Tibial nerve (tissue), 4 donors: ENCODE data around the gene RPLP2. TPM values are rescaled to one million over a fixed set of nuclear protein-coding genes. Genes with fewer than 3 reads are reported as not detected.

Experiments used
- DNase-seq, 2 donors: peaks; one replicate each; pipeline ENCODE4 v3.0.0-alpha.2; 2019; ENCODE audit warnings: low spot score in 2 of 2
- H3K27ac ChIP-seq, 4 donors: fragments of 200-600 bp; sonication (generic) in 3 of 4; one replicate each; pipeline ENCODE4 v1.5.1; 2017 to 2019; ENCODE audit warnings: mild to moderate bottlenecking in 1 of 4
- H3K27me3 ChIP-seq, 2 donors: fragments of 200-600 bp; sonication (generic) in 1 of 2; one replicate each; pipeline versions ENCODE4 v1.5.1 to v1.6.0; 2017 to 2019
- H3K36me3 ChIP-seq, 3 donors: fragments of 200-600 bp; sonication (generic); one replicate each; pipeline ENCODE4 v1.5.1; 2018 to 2019
- H3K4me1 ChIP-seq, 4 donors: fragments of 200-600 bp; sonication (generic) in 3 of 4; one replicate each; pipeline ENCODE4 v1.5.1; 2017 to 2019
- H3K4me3 ChIP-seq, 4 donors: fragments of 200-600 bp; sonication (generic) in 3 of 4; one replicate each; pipeline ENCODE4 v1.5.1; 2017 to 2019; ENCODE audit warnings: mild to moderate bottlenecking in 1 of 4, moderate library complexity in 1 of 4
- H3K9me3 ChIP-seq, 4 donors: fragments of 200-600 bp; sonication (generic) in 3 of 4; one replicate each; pipeline ENCODE4 v1.5.1; 2017 to 2019
- EP300 ChIP-seq, 2 donors: sonication (generic); formaldehyde crosslinking; IDR thresholded peaks; one replicate each; pipeline ENCODE4 v1.6.1; 2017; ENCODE audit warnings: antibody characterized with exemption in 2 of 2, mild to moderate bottlenecking in 1 of 2
- POLR2A ChIP-seq, 2 donors: fragments of 450-650 bp; IDR thresholded peaks; one replicate each; pipeline ENCODE4 v1.6.1; 2017; ENCODE audit warnings: antibody characterized with exemption in 2 of 2, mild to moderate bottlenecking in 2 of 2, moderate library complexity in 2 of 2
- WGBS, 2 donors: methylation state at CpG; one replicate each; pipeline ENCODE4 v1.1.5; 2018; 5-methylcytosine and 5-hydroxymethylcytosine counted together
- total RNA-seq, 4 donors: library from RNA; depleted of rRNA; stranded (reverse); fragments of >200 nt; gene quantifications; one replicate each; pipeline ENCODE4 v1.1.0, GENCODE V29; 2016
- TF ChIP-seq, protein P1 (sequence below), 5 experiments: fragments of 200-600 bp in 3 of 5; fragments of 450-650 bp in 2 of 5; sonication (generic) in 3 of 5; IDR thresholded peaks; one replicate each; pipeline ENCODE4 v1.5.1; 2016 to 2019; ENCODE audit warnings: antibody characterized with exemption in 5 of 5, mild to moderate bottlenecking in 3 of 5, moderate library complexity in 2 of 5

The RPLP2 gene
- total RNA-seq, 4 donors from 2014 or later: 404 to 765 (median 584) TPM

DNA sequence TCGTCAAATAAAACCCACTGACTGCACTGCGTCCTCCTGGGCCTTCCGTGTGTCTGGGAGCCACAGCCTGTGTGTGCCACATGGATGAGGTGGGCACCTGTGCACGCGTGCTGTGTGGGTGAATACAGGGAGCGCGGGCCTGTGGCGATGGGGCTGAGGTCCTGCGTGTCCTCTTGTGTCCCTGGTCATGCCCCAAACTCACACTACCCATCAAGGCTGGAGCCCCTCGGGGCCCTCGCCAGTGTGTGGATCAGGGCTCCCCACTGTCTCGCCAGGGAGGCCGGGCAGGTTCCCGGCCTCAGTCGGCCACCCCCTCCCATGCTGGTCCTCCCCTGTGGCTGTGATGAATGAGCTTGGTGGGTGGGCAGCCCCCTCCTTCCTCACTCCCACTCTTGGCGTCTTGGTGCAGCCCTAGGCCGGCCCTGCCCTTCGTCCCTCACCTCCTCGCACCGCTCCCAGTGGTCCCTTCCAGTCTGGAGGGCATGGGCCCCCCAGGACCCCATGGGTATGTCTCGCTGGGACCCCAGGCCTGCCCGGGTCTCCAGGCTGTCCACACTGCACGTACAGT, 22.3 kb downstream of the RPLP2 start:
- Histone ChIP-seq H3K27me3 (peaks cover 0 to 43% of the 10 kb centered on the region in 2 donors), H3K4me1 (peaks cover 0 to 92% (median 63%) of the 10 kb centered on the region in 4 donors), H3K36me3 (peaks cover 0 to 15% (median 0%) of the 10 kb centered on the region in 3 donors), H3K4me3 (peak overlapping the region; percentile 33 to 87 (median 85)), H3K9me3 (no peaks in the 10 kb centered on the region), H3K27ac (peak overlapping the region in 3 of 4 donors; percentile 70 to 93 (median 90))
- WGBS, 2 donors: 66 to 72% methylated on average over 18 to 20 of the region's 23 CpGs
- DNase-seq: no peak
- TF ChIP-seq EP300 (IDR thresholded peaks at IDR 0.05): no peak
- no peak for TF ChIP-seq POLR2A (IDR thresholded peaks at IDR 0.05)
- TF ChIP-seq, protein P1, sequence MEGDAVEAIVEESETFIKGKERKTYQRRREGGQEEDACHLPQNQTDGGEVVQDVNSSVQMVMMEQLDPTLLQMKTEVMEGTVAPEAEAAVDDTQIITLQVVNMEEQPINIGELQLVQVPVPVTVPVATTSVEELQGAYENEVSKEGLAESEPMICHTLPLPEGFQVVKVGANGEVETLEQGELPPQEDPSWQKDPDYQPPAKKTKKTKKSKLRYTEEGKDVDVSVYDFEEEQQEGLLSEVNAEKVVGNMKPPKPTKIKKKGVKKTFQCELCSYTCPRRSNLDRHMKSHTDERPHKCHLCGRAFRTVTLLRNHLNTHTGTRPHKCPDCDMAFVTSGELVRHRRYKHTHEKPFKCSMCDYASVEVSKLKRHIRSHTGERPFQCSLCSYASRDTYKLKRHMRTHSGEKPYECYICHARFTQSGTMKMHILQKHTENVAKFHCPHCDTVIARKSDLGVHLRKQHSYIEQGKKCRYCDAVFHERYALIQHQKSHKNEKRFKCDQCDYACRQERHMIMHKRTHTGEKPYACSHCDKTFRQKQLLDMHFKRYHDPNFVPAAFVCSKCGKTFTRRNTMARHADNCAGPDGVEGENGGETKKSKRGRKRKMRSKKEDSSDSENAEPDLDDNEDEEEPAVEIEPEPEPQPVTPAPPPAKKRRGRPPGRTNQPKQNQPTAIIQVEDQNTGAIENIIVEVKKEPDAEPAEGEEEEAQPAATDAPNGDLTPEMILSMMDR (IDR thresholded peaks at IDR 0.05): no peak

DNA sequence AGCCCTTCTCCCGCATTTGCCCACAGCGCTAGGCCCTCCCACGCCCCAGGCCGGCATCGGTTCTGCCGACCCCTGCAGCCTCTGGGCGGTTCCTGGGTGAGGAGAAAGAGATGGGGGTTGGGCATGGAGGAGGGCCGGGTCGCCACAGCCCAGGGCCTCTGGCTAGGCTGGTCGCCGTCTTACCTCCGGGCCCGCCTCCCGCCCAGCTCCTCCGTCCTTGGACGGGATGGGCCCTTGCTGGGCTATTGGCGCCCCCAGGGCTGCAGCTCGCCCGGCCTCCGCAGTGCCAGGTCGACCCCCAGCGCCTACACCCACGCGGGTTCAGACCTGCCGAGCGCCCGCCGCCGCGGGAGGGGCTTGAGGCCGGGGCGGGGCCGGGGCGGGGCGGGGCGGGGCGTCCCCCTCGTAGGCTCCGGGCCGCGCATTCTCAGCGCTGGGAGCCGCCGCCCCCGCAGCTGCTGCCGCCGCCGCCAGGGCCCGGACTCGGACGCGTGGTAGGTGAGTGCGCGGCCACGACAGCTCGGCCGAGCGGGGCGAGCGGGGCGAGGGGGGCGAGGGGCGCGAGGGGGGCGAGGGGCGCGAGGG, 22.9 kb downstream of the RPLP2 start, which contains the start of gene CD151:
Gene CD151 (plus strand): TSS at position 424 of the 585 bp plus-strand sequence. CDS start 3,118 bp downstream, outside the sequence.
- Histone ChIP-seq H3K4me3 (peak within 1 kb of the TSS; percentile 67 to 87 (median 85)), H3K9me3 (no peaks in the 10 kb centered on the region), H3K36me3 (peaks cover 0 to 20% (median 0%) of the 10 kb centered on the region in 3 donors), H3K27ac (peak within 1 kb of the TSS; percentile 88 to 93 (median 90)), H3K27me3 (peaks cover 0 to 40% of the 10 kb centered on the region in 2 donors), H3K4me1 (peaks cover 0 to 90% (median 59%) of the 10 kb centered on the region in 4 donors)
- TF ChIP-seq EP300 (IDR thresholded peaks at IDR 0.05): no peak
- TF ChIP-seq, protein P1 (IDR thresholded peaks at IDR 0.05): peak in 1 of 5 experiments; percentile 32
- no peak for TF ChIP-seq POLR2A (IDR thresholded peaks at IDR 0.05)
- WGBS, 2 donors: 1% methylated on average over 25 of the region's 67 CpGs; no CpG with 5 or more reads in 1 of the 2 donors
- DNase-seq: no peak

DNA sequence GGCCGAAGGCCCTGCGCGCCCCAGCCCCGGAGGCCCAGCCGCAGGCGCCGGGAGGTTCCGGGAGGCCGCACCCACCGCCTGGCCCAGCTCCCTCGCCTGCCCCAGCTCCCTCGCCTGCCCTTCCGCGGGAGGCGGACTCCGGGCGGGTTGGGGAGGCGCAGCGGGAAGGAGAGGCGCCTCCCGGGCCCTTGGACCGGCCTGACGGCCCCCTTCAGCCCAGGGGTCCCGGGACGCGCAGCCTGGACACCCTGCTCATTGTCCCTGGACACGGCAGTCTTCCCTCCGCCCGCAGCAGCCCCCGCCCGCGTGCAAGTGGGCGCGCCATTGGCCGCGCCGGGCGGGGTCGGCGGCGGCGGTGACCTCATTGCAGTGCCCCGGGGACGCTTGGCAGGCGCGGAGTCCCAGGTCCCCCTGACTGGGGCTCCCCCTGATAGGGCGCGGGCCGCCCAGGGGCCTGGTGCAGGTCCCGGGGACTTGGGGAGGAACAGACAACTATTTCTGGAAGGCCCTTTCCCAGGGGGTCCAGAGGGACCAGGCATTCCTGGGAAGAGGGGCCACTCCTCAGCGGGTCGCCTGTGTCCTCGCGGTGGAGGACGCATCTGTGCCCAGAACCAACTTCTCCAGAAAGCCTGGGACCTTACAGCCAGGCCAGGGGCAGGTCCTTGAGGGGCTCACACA, 23.5 kb downstream of the RPLP2 start:
- H3K4me1 ChIP-seq: peaks cover 0 to 87% (median 53%) of the 10 kb centered on the region in 4 donors
- no peak for DNase-seq
- peaks cover 0 to 33% of the 10 kb centered on the region in 2 donors for H3K27me3 ChIP-seq
- H3K36me3 ChIP-seq: peaks cover 0 to 27% (median 0%) of the 10 kb centered on the region in 3 donors
- no peaks in the 10 kb centered on the region for H3K9me3 ChIP-seq
- peak overlapping the region; percentile 88 to 93 (median 90) for H3K27ac ChIP-seq
- TF ChIP-seq, protein P1 (IDR thresholded peaks at IDR 0.05): peak in 1 of 5 experiments; percentile 4
- TF ChIP-seq POLR2A (IDR thresholded peaks at IDR 0.05): peak in 1 of 2 donors; percentile 28
- TF ChIP-seq EP300 (IDR thresholded peaks at IDR 0.05): no peak
- WGBS, 2 donors: 0% methylated on average over 38 of the region's 55 CpGs; no CpG with 5 or more reads in 1 of the 2 donors
- peak overlapping the region; percentile 67 to 87 (median 85) for H3K4me3 ChIP-seq

DNA sequence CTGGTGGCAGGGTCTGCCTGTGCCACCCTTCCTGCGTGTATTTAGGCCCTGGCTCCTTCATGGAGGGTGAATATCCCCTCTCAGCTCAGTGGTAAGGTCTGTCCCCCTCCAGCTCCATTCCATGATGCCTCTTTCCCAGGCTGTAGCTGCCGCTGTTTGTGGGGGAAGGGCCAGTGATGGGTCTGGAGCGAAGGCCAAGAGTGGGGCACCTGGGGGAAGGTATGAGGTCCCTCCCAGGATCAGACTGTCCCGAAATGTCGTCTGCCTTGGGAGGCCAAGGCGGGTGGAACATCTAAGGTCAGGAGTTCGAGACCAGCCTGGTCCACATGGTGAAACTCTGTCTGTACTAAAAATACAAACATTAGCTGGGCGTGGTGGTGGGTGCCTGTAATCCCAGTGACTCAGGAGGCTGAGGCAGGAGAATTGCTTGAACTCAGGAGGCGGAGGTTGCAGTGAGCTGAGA, 24.1 kb downstream of the RPLP2 start:
- Histone ChIP-seq H3K4me3 (peak overlapping the region; percentile 67 to 87 (median 85)), H3K36me3 (peaks cover 0 to 33% (median 0%) of the 10 kb centered on the region in 3 donors), H3K27ac (peak overlapping the region; percentile 88 to 93 (median 90)), H3K9me3 (no peaks in the 10 kb centered on the region), H3K4me1 (peaks cover 0 to 87% (median 50%) of the 10 kb centered on the region in 4 donors), H3K27me3 (peaks cover 0 to 27% of the 10 kb centered on the region in 2 donors)
- DNase-seq: no peak
- 25 to 37% methylated on average over 9 of the region's 9 CpGs for WGBS, 2 donors
- TF ChIP-seq POLR2A (IDR thresholded peaks at IDR 0.05) (no peak), EP300 (IDR thresholded peaks at IDR 0.05) (no peak)
- TF ChIP-seq, protein P1 (IDR thresholded peaks at IDR 0.05): no peak
